Adrenal gland (tissue), 5 donors: Measurements from ENCODE around the gene TOX3.

Experiments used
- CTCF ChIP-seq, 6 experiments: fragments of 450-650 bp in 4 of 6; fragments of 200-600 bp in 2 of 6; sonication (generic) in 1 of 6; IDR thresholded peaks; 1 replicate in 5 of 6; 2 replicates in 1 of 6; pipeline versions ENCODE4 v1.5.1 to v1.8.0; 2016 to 2021; ENCODE audit warnings: antibody characterized with exemption in 6 of 6, mild to moderate bottlenecking in 2 of 6, moderate library complexity in 1 of 6
- POLR2A ChIP-seq, 2 donors: fragments of 450-650 bp; IDR thresholded peaks; one replicate each; pipeline ENCODE4 v1.6.1; 2017; ENCODE audit warnings: antibody characterized with exemption in 2 of 2, mild to moderate bottlenecking in 2 of 2, moderate library complexity in 1 of 2
- donor health status: DM: no; HTN: no; CAD: no.

- TF ChIP-seq CTCF (IDR thresholded peaks at IDR 0.05) (no peak), POLR2A (IDR thresholded peaks at IDR 0.05) (no peak)
These were observed 23.6 kb upstream of the TOX3 start for GRCh38 chr16:52570495-52571091.
